ENCODE measurements around the gene PNLIPRP2. TPM values are rescaled to one million over a fixed set of nuclear protein-coding genes. Genes with fewer than 3 reads are reported as not detected.

The PNLIPRP2 gene
- total RNA-seq (2022; extraction: Qiagen RNA extraction; ENCODE audit: low read depth): 0.12 TPM in 1 of 5 replicates, not detected in the others

GRCh38 chr10:116620423-116621400, at the start of gene PNLIPRP2:
Gene PNLIPRP2 (plus strand): TSS chr10:116620953.

GRCh38 chr10:116590590-116591444, 29.9 kb upstream of the PNLIPRP2 start, which contains the start of gene PNLIPRP1:
Gene PNLIPRP1 (plus strand): TSS chr10:116590959. CDS start chr10:116591130, 171 bp downstream.

Other genes starting within 250 kb of the PNLIPRP2 start
- gene PNLIPRP3, start 193.1 kb upstream of the PNLIPRP2 start, total RNA-seq (2022; extraction: Qiagen RNA extraction; ENCODE audit: low read depth): not detected in 5 replicates
- not detected in 5 replicates for gene PNLIP, start 75.0 kb upstream of the PNLIPRP2 start, total RNA-seq (2022; extraction: Qiagen RNA extraction; ENCODE audit: low read depth)
- not detected in 5 replicates for gene PNLIPRP1, start 30.0 kb upstream of the PNLIPRP2 start, total RNA-seq (2022; extraction: Qiagen RNA extraction; ENCODE audit: low read depth)
- gene HSPA12A, start 121.6 kb downstream of the PNLIPRP2 start, total RNA-seq (2022; extraction: Qiagen RNA extraction; ENCODE audit: low read depth): 9.5 to 13.3 TPM (median 11.5 TPM) in 5 replicates
- 0.16 to 0.74 TPM (median 0.38 TPM) in 5 replicates for gene ENO4, start 228.5 kb downstream of the PNLIPRP2 start, total RNA-seq (2022; extraction: Qiagen RNA extraction; ENCODE audit: low read depth)